ENCODE data around the gene MOB3C.
"Not testable (repeated sequence)": the region's sequence is repeated elsewhere in the genome, so short reads cannot be mapped to it uniquely, and the experiment has no call there.

Gene MOB3C

GRCh38 chr1:46616277-46617107 is at the start of gene MOB3C:
MOB3C (minus strand) TSS chr1:46616811; CDS start chr1:46613321, 3,490 bp downstream.
- in situ Hi-C loops (cut with HindIII; ENCODE audit: low sequenced_read_pairs), result no loop called here

- in situ Hi-C loops (cut with HindIII; ENCODE audit: low sequenced_read_pairs), result no loop called here
These were observed 49.4 kb upstream of the MOB3C start for GRCh38 chr1:46665983-46666382.

- in situ Hi-C loops (cut with HindIII; ENCODE audit: low sequenced_read_pairs), result not testable (repeated sequence)
These were observed 46.3 kb upstream of the MOB3C start for GRCh38 chr1:46662919-46663318.

GRCh38 chr1:46660116-46660515 is 43.5 kb upstream of the MOB3C start:
- in situ Hi-C loops (cut with HindIII; ENCODE audit: low sequenced_read_pairs), result not testable (repeated sequence)

- in situ Hi-C loops (cut with HindIII; ENCODE audit: low sequenced_read_pairs), result no loop called here
These were observed 42.8 kb upstream of the MOB3C start for GRCh38 chr1:46659307-46659870.

- in situ Hi-C loops (cut with HindIII; ENCODE audit: low sequenced_read_pairs), result no loop called here
These were observed 41.2 kb upstream of the MOB3C start for GRCh38 chr1:46657775-46658174.

- in situ Hi-C loops (cut with HindIII; ENCODE audit: low sequenced_read_pairs), result no loop called here
These were observed 40.0 kb upstream of the MOB3C start for GRCh38 chr1:46656643-46657042.

GRCh38 chr1:46655848-46656247 is 39.2 kb upstream of the MOB3C start:
- in situ Hi-C loops (cut with HindIII; ENCODE audit: low sequenced_read_pairs), result no loop called here

- in situ Hi-C loops (cut with HindIII; ENCODE audit: low sequenced_read_pairs), result not testable (repeated sequence)
These were observed 38.1 kb upstream of the MOB3C start for GRCh38 chr1:46654698-46655097.

- in situ Hi-C loops (cut with HindIII; ENCODE audit: low sequenced_read_pairs), result no loop called here
These were observed 37.4 kb upstream of the MOB3C start for GRCh38 chr1:46654012-46654411.

- in situ Hi-C loops (cut with HindIII; ENCODE audit: low sequenced_read_pairs), result no loop called here
These were observed 36.9 kb upstream of the MOB3C start for GRCh38 chr1:46653405-46653958.

GRCh38 chr1:46652321-46653100 is 35.9 kb upstream of the MOB3C start:
- in situ Hi-C loops (cut with HindIII; ENCODE audit: low sequenced_read_pairs), result no loop called here

GRCh38 chr1:46651152-46651551 is 34.5 kb upstream of the MOB3C start:
- in situ Hi-C loops (cut with HindIII; ENCODE audit: low sequenced_read_pairs), result not testable (repeated sequence)

- in situ Hi-C loops (cut with HindIII; ENCODE audit: low sequenced_read_pairs), result no loop called here
These were observed 33.9 kb upstream of the MOB3C start for GRCh38 chr1:46650491-46650890.

GRCh38 chr1:46649764-46650163 is 33.2 kb upstream of the MOB3C start:
- in situ Hi-C loops (cut with HindIII; ENCODE audit: low sequenced_read_pairs), result no loop called here

- in situ Hi-C loops (cut with HindIII; ENCODE audit: low sequenced_read_pairs), result no loop called here
These were observed 31.0 kb upstream of the MOB3C start for GRCh38 chr1:46647611-46648010.

GRCh38 chr1:46646844-46647243 is 30.2 kb upstream of the MOB3C start:
- in situ Hi-C loops (cut with HindIII; ENCODE audit: low sequenced_read_pairs), result no loop called here

- in situ Hi-C loops (cut with HindIII; ENCODE audit: low sequenced_read_pairs), result no loop called here
These were observed 29.7 kb upstream of the MOB3C start for GRCh38 chr1:46646331-46646730.

- in situ Hi-C loops (cut with HindIII; ENCODE audit: low sequenced_read_pairs), result no loop called here
These were observed 29.2 kb upstream of the MOB3C start for GRCh38 chr1:46645815-46646214.

- in situ Hi-C loops (cut with HindIII; ENCODE audit: low sequenced_read_pairs), result no loop called here
These were observed 26.8 kb upstream of the MOB3C start for GRCh38 chr1:46643368-46643775.

- in situ Hi-C loops (cut with HindIII; ENCODE audit: low sequenced_read_pairs), result no loop called here
These were observed 25.6 kb upstream of the MOB3C start for GRCh38 chr1:46642115-46642680.
